ENCODE data around the gene SLCO3A1. TPM values are rescaled to one million over a fixed set of nuclear protein-coding genes. Genes with fewer than 3 reads are reported as not detected.

Gene SLCO3A1
- total and polyA plus RNA-seq, 2 experiments from 2014 or later: 1.9 to 6.9 TPM

DNA sequence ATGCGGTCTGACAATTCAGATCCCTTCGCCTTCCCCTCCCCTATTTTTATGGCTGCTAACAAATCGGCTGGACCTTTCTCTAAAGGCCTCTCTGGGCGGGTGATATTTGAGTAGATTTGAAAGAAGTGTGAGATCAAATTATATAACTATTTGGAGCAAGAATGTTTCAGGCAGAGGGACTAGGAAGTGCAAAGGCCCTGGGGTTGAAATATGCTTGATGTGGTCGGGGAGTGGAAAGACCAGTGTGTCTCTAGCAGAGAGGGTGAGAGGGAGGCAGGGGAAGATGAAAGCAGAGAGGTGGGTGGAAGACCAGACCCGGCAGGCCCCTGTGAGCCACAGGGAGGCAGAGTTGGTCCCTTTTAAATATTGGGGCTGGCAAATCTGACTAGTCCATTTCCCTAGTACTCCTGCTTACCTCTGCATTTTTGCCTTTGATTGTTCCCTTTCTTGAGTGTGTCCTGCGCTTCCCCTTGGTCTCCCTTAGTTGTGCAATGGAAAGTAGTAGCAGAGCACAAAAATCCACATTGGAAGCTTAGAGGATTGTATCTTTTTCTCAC is 32.3 kb downstream of the SLCO3A1 start:
- H4K20me1 ChIP-seq (ENCODE audit: insufficient read depth): no peaks in the 10 kb centered on the region
- H3K9ac ChIP-seq: no peak overlapping the region
- no peak overlapping the region for H3K4me2 ChIP-seq (ENCODE audit: unreplicated experiment)
- no peaks in the 10 kb centered on the region for H3K79me2 ChIP-seq (ENCODE audit: insufficient read depth)
- H3K36me3 ChIP-seq (ENCODE audit: low read depth): no peaks in the 10 kb centered on the region
- H3K27ac ChIP-seq: no peak overlapping the region
- 93 to 95% methylated on average over 7 of the region's 7 CpGs for WGBS, 2 experiments (ENCODE audit: low coverage in 1 of 2, low lambda C conversion rate in 2 of 2, missing lambda C conversion rate in 2 of 2)
- H3K4me3 ChIP-seq: no peak overlapping the region
- no peak for DNase-seq
- H3K9me3 ChIP-seq (ENCODE audit: low read depth): no peaks in the 10 kb centered on the region
- H3K4me1 ChIP-seq (ENCODE audit: insufficient read depth): peaks cover 13% of the 10 kb centered on the region; the same call in 1 of the 2 replicates
- TF ChIP-seq EZH2phosphoT487 (IDR thresholded peaks at IDR 0.05; ENCODE audit: insufficient read depth, low read depth) (no peak), EZH2 (IDR thresholded peaks at IDR 0.05; ENCODE audit: insufficient read depth, poor library complexity, severe bottlenecking) (no peak)
- no peaks in the 10 kb centered on the region for H3K9me2 ChIP-seq (ENCODE audit: insufficient read depth)
- H2AFZ ChIP-seq: no peak overlapping the region
- H3F3A ChIP-seq (ENCODE audit: insufficient read depth): no peaks in the 10 kb centered on the region; the same call in 1 of the 2 replicates
- no peaks in the 10 kb centered on the region for H3K27me3 ChIP-seq (replicated peaks; ENCODE audit: insufficient read depth)
- in situ Hi-C loops (cut with MboI): no loop called here

DNA sequence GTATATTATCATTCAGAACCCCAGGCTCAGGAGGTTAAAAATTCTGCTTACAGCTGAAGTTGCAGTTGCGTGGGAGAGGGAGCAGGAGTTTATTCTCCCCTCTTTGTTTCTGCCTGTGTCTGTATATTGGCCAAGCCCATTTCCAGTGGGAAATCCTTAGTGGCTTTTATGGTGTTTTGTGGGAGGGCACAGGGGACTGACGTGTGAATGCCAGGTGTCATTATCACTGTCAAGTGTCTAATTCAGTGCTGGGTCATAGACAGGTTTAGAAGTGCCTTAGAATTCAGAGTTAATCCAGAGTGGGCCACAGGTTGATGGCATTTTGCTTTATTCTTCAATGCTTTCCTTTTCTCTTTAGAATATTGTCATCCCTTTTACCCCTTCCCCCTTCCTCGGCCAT is 33.4 kb downstream of the SLCO3A1 start:
- 96 to 100% methylated on average over 3 of the region's 3 CpGs for WGBS, 2 experiments (ENCODE audit: low coverage in 1 of 2, low lambda C conversion rate in 2 of 2, missing lambda C conversion rate in 2 of 2)
- TF ChIP-seq EZH2phosphoT487 (IDR thresholded peaks at IDR 0.05; ENCODE audit: insufficient read depth, low read depth) (no peak), EZH2 (IDR thresholded peaks at IDR 0.05; ENCODE audit: insufficient read depth, poor library complexity, severe bottlenecking) (no peak)
- no peaks in the 10 kb centered on the region for H3K79me2 ChIP-seq (ENCODE audit: insufficient read depth)

DNA sequence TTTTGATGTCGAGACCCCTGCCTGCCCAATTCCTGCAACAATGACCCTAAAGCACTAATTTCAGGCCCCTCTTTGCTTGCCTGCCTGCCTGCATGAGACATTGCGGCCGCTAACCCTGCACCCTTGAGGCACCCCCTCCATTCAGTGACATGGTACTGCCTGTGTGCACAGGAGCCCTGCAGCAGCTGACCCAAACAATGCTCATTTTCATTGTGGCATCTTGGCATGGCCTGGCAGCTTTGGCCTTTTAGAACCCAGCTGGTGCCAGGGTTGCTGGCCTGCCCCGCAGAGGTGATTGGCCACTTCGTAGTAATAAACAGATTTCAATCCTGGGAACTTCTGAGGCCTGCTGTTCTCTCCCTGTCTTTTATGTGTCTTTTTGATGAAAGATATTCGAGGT is 33.8 kb downstream of the SLCO3A1 start:
- Histone ChIP-seq H3K9ac (no peak overlapping the region), H3K79me2 (ENCODE audit: insufficient read depth) (no peaks in the 10 kb centered on the region), H3K9me3 (ENCODE audit: low read depth) (no peaks in the 10 kb centered on the region), H3K4me2 (ENCODE audit: unreplicated experiment) (no peak overlapping the region), H3K9me2 (ENCODE audit: insufficient read depth) (no peaks in the 10 kb centered on the region), H3K27ac (no peak overlapping the region), H3K27me3 (replicated peaks; ENCODE audit: insufficient read depth) (no peaks in the 10 kb centered on the region), H3F3A (ENCODE audit: insufficient read depth) (no peaks in the 10 kb centered on the region; the same call in 1 of the 2 replicates), H3K4me1 (ENCODE audit: insufficient read depth) (peaks cover 14% of the 10 kb centered on the region; the same call in 1 of the 2 replicates), H3K4me3 (no peak overlapping the region), H2AFZ (no peak overlapping the region), H3K36me3 (ENCODE audit: low read depth) (no peaks in the 10 kb centered on the region), H4K20me1 (ENCODE audit: insufficient read depth) (no peaks in the 10 kb centered on the region)
- no peak for DNase-seq
- WGBS, 2 experiments (ENCODE audit: low coverage in 1 of 2, low lambda C conversion rate in 2 of 2, missing lambda C conversion rate in 2 of 2): 80 to 82% methylated on average over 6 of the region's 6 CpGs
- in situ Hi-C loops (cut with MboI): no loop called here
- no peak for TF ChIP-seq EZH2phosphoT487 (IDR thresholded peaks at IDR 0.05; ENCODE audit: insufficient read depth, low read depth)

More for the DNA sequence above, 33.4 kb downstream of the SLCO3A1 start:
- Histone ChIP-seq H3K4me1 (ENCODE audit: insufficient read depth) (peaks cover 14% of the 10 kb centered on the region; the same call in 1 of the 2 replicates), H3F3A (ENCODE audit: insufficient read depth) (no peaks in the 10 kb centered on the region; the same call in 1 of the 2 replicates), H3K27me3 (replicated peaks; ENCODE audit: insufficient read depth) (no peaks in the 10 kb centered on the region), H3K9ac (no peak overlapping the region), H3K36me3 (ENCODE audit: low read depth) (no peaks in the 10 kb centered on the region), H2AFZ (no peak overlapping the region), H3K4me2 (ENCODE audit: unreplicated experiment) (no peak overlapping the region), H3K4me3 (no peak overlapping the region), H3K9me2 (ENCODE audit: insufficient read depth) (no peaks in the 10 kb centered on the region), H3K9me3 (ENCODE audit: low read depth) (no peaks in the 10 kb centered on the region), H3K27ac (no peak overlapping the region), H4K20me1 (ENCODE audit: insufficient read depth) (no peaks in the 10 kb centered on the region)
- no peak for DNase-seq
- in situ Hi-C loops (cut with MboI): no loop called here

DNA sequence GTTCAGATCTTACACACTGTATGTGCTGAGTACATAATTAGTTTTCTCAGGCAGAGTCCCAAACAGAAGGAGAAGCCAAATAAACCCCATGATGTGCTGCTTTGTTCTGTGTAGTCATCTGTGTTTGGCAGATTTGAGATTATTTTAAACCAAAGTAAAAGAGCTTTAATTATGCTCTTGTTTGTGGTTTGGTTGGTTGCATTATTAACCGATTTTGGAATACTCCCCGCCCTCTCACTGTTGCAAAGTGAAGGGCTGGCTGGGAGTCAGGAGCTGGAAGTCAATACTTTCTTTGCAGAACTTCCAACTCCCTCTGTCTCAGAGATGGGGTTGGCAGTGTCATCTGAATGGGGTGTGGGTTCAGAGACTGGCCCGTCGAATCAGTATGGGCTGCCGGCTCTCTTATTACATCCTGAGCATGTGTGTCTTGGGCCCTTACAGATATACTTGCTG is 34.4 kb downstream of the SLCO3A1 start:
- H3K4me2 ChIP-seq (ENCODE audit: unreplicated experiment): no peak overlapping the region

More for the DNA sequence above, 34.4 kb downstream of the SLCO3A1 start:
- DNase-seq: peak; percentile 28
- H3F3A ChIP-seq (ENCODE audit: insufficient read depth): no peaks in the 10 kb centered on the region; the same call in 1 of the 2 replicates
- WGBS, 2 experiments (ENCODE audit: low coverage in 1 of 2, low lambda C conversion rate in 2 of 2, missing lambda C conversion rate in 2 of 2): 17 to 29% methylated on average over 5 of the region's 5 CpGs
- H3K4me1 ChIP-seq (ENCODE audit: insufficient read depth): peaks cover 14% of the 10 kb centered on the region; the same call in 1 of the 2 replicates
- H3K4me3 ChIP-seq: no peak overlapping the region
- TF ChIP-seq EZH2 (IDR thresholded peaks at IDR 0.05; ENCODE audit: insufficient read depth, poor library complexity, severe bottlenecking) (no peak), EZH2phosphoT487 (IDR thresholded peaks at IDR 0.05; ENCODE audit: insufficient read depth, low read depth) (no peak)
- no peaks in the 10 kb centered on the region for H3K9me3 ChIP-seq (ENCODE audit: low read depth)
- H4K20me1 ChIP-seq (ENCODE audit: insufficient read depth): no peaks in the 10 kb centered on the region
- H3K27me3 ChIP-seq (replicated peaks; ENCODE audit: insufficient read depth): no peaks in the 10 kb centered on the region
- no peaks in the 10 kb centered on the region for H3K36me3 ChIP-seq (ENCODE audit: low read depth)
- in situ Hi-C loops (cut with MboI): no loop called here
- H3K9me2 ChIP-seq (ENCODE audit: insufficient read depth): no peaks in the 10 kb centered on the region
- no peaks in the 10 kb centered on the region for H3K79me2 ChIP-seq (ENCODE audit: insufficient read depth)
- no peak overlapping the region for H2AFZ ChIP-seq
- no peak overlapping the region for H3K9ac ChIP-seq
- H3K27ac ChIP-seq: no peak overlapping the region

All from GM23248 (cell line).